ENCODE results near the gene MAP2K6. TPM values are rescaled to one million over a fixed set of nuclear protein-coding genes. Genes with fewer than 3 reads are reported as not detected.

MAP2K6 gene
- total and polyA plus RNA-seq, 7 donors, result 1.6 to 51.4 (median 9.7) TPM

DNA sequence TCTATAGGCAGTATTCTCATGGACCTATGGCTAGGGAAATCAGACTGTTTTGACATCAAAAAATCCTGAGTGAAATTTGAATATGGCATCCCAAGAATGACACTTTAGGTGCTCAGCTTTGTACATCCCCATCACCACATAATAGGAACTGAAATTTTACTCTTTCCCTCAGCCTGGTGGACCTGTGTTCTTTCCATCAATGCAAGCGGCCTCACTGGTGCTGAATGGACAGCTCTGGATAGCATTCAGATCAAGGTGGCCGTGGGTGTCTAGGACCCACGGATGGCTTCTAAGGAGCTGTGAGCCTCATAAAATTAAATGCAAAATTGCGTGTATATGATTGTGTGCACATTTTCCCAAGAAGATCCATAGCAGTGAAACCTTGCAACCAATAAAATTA lies 152.6 kb downstream of the MAP2K6 start:
- no peak overlapping the region for H3K27ac ChIP-seq
- 52 to 69% methylated on average over 4 of the region's 4 CpGs for WGBS, 2 donors
- H3K4me1 ChIP-seq, result peaks cover 0 to 5% (median 0%) of the 10 kb centered on the region in 4 donors
- DNase-seq, result no peak
- TF ChIP-seq EP300 (IDR thresholded peaks at IDR 0.05), result no peak
- TF ChIP-seq, protein P1, sequence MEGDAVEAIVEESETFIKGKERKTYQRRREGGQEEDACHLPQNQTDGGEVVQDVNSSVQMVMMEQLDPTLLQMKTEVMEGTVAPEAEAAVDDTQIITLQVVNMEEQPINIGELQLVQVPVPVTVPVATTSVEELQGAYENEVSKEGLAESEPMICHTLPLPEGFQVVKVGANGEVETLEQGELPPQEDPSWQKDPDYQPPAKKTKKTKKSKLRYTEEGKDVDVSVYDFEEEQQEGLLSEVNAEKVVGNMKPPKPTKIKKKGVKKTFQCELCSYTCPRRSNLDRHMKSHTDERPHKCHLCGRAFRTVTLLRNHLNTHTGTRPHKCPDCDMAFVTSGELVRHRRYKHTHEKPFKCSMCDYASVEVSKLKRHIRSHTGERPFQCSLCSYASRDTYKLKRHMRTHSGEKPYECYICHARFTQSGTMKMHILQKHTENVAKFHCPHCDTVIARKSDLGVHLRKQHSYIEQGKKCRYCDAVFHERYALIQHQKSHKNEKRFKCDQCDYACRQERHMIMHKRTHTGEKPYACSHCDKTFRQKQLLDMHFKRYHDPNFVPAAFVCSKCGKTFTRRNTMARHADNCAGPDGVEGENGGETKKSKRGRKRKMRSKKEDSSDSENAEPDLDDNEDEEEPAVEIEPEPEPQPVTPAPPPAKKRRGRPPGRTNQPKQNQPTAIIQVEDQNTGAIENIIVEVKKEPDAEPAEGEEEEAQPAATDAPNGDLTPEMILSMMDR (IDR thresholded peaks at IDR 0.05), result no peak
- no peak for TF ChIP-seq POLR2A (IDR thresholded peaks at IDR 0.05)
- TF ChIP-seq POLR2AphosphoS5 (IDR thresholded peaks at IDR 0.05), result no peak
- intact Hi-C loops (cut with DNase I), result loop anchor here (5.0 kb wide), 1 partner anchor 985 kb away; no protein-coding TSS in a partner anchor
- no peaks in the 10 kb centered on the region for H3K27me3 ChIP-seq
- H3K36me3 ChIP-seq, result no peaks in the 10 kb centered on the region
- no peak overlapping the region for H3K4me3 ChIP-seq
- H3K9me3 ChIP-seq, result no peaks in the 10 kb centered on the region

DNA sequence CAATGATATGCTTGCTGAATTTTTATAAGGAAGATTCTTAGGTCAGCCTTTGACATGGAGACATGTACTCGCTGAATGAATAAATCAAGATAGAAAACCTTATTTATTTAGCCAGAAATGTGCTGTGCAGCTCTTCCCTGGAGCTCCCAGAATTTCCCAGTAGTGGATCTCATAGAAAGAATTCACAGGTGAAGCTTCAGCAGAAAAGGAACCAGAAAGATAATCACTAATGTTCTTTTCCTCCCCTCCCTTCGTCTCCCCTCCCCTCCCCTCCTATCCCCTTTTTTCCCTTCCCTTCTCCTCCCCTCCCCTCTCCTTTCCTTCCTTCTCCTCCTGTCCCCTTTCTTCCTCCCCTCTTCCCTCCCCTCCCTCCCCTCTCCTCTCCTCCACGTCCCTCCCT lies 158.2 kb downstream of the MAP2K6 start:
- no peak for DNase-seq
- Histone ChIP-seq H3K4me1 (peaks cover 0 to 29% (median 25%) of the 10 kb centered on the region in 4 donors), H3K9me3 (no peaks in the 10 kb centered on the region), H3K36me3 (no peaks in the 10 kb centered on the region), H3K27ac (no peak overlapping the region), H3K27me3 (no peaks in the 10 kb centered on the region), H3K4me3 (no peak overlapping the region)
- 69 to 86% methylated on average over 3 of the region's 3 CpGs for WGBS, 2 donors
- intact Hi-C loops (cut with DNase I), result no loop called here
- TF ChIP-seq, protein P1 (IDR thresholded peaks at IDR 0.05), result no peak
- TF ChIP-seq POLR2AphosphoS5 (IDR thresholded peaks at IDR 0.05) (no peak), POLR2A (IDR thresholded peaks at IDR 0.05) (no peak), EP300 (IDR thresholded peaks at IDR 0.05) (no peak)

DNA sequence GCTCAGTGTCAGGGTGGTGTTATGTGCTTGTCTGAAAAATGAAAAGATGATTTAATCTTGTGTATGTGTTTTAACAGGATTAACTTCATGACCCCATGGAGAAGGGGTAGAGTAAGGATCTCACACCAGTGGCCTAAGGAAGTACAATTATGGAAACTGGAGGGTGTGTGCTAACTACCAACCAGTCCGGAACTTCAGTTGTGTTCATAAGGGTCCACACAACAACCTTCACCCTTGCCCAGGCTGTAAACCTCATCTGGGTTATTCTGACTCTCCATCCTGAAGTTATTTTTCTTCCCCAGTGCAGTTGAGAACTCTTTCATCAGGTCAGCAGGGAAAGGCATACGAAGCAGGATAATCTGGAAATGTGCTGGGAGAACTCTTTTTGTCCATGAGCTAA lies 158.9 kb downstream of the MAP2K6 start:
- no peak overlapping the region for H3K4me3 ChIP-seq
- H3K36me3 ChIP-seq, result no peaks in the 10 kb centered on the region
- 70 to 83% methylated on average over 2 of the region's 2 CpGs for WGBS, 2 donors
- peaks cover 0 to 29% (median 25%) of the 10 kb centered on the region in 4 donors for H3K4me1 ChIP-seq
- no peaks in the 10 kb centered on the region for H3K27me3 ChIP-seq
- TF ChIP-seq, protein P1 (IDR thresholded peaks at IDR 0.05), result no peak
- TF ChIP-seq POLR2AphosphoS5 (IDR thresholded peaks at IDR 0.05) (no peak), EP300 (IDR thresholded peaks at IDR 0.05) (no peak), POLR2A (IDR thresholded peaks at IDR 0.05) (no peak)
- no peak for DNase-seq
- peak overlapping the region in 2 of 4 donors; percentile 7 to 76 for H3K27ac ChIP-seq
- H3K9me3 ChIP-seq, result no peaks in the 10 kb centered on the region
- intact Hi-C loops (cut with DNase I), result no loop called here

DNA sequence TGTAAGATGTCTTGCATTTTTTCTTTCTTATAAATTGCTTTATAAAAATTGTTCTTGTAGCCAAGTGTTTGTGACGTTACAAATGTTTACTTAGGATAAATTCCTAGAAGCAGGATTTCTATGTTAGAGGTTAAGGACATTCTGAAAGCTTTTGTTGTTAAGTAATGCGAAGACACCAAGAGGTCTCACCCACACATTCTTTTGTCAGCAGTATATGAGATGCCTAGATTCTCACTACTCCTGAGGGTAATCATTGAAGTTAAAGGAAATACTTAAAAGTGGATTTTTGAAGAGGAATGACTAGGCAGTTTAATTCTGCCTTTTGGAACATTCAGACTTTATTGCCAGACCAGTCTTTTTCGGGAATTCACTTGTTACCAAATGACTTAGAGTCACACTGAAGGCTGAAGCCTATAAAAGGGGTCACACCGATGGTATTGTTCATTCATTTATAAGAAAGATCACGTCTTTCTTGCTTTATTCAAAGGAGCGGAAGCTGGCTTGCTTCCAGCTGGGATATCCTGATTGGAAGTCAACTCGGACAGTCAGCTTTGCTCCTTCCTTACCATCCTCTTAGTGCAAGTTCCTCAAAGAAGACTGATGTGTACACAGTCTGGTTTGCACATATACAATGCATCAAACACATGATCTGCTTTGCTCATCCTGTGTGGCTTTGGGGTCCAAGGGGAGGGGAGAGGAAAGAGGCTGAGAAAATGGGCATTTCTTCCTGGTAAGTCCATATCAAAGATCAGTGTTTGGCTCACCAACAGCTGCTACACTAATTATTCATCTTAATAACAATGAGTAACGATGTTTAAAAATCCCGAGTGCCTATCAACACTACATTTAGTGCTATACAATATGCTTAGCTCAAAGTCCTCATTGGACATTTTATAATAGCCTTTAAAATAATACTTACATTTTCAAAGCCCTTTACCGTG lies 160.0 kb downstream of the MAP2K6 start:
- intact Hi-C loops (cut with DNase I), result no loop called here
- no peak overlapping the region for H3K4me3 ChIP-seq
- TF ChIP-seq POLR2AphosphoS5 (IDR thresholded peaks at IDR 0.05) (no peak), EP300 (IDR thresholded peaks at IDR 0.05) (no peak), POLR2A (IDR thresholded peaks at IDR 0.05) (no peak)
- TF ChIP-seq, protein P1 (IDR thresholded peaks at IDR 0.05), result no peak
- H3K36me3 ChIP-seq, result no peaks in the 10 kb centered on the region
- no peaks in the 10 kb centered on the region for H3K9me3 ChIP-seq
- no peaks in the 10 kb centered on the region for H3K27me3 ChIP-seq
- H3K4me1 ChIP-seq, result peaks cover 0 to 27% (median 25%) of the 10 kb centered on the region in 4 donors
- WGBS, 2 donors, result 72 to 76% methylated on average over 10 of the region's 10 CpGs
- no peak for DNase-seq
- peak overlapping the region in 2 of 4 donors; percentile 39 to 76 for H3K27ac ChIP-seq
